ENCODE data around the gene LRRC74B. TPM values are rescaled to one million over a fixed set of nuclear protein-coding genes. Genes with fewer than 3 reads are reported as not detected.
"Not testable (repeated sequence)": the region's sequence is repeated elsewhere in the genome, so short reads cannot be mapped to it uniquely, and the experiment has no call there.

LRRC74B gene
- total RNA-seq, 1 donor from 2014 or later = not detected

DNA sequence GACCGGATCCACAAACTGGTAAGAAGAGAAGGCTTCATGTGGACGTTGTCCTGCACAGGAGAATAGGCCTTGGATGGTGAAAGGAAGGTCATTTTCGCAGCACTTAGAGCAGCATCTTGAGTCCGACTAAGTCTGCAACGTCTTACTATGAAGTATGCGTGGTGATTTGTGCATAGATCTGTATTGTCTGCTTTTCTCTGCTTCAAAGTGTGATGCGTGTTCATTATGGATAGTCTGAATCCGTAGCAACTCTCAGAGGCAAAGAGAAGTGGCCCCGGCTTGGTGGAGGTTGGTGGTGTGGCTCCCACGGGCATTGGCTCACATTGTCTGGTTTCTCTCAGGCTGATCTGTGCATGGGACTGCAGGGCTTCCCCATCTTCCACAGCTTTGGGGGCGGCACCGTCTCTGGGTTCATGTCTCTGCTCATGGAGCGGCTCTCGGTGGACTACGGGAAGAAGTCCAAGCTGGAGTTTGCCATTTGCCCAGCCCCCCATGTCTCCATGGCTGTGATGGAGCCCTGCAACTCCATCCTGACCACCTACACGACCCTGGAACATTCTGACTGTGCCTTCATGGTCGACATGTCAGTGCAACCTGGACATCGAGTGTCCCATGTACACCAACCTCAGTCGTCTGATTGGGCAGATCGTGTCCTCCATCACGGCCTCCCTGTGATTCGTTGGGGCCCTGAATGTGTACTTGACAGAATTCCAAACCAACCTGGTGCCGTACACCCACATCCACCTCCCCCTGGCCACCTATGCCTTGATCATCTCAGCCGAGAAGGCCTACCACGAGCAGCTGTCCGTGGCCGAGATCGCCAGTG, 21.5 kb downstream of the LRRC74B start:
- Histone ChIP-seq H3K36me3 (no peaks in the 10 kb centered on the region), H3K27ac (no peak overlapping the region), H3K27me3 (no peaks in the 10 kb centered on the region), H3K9me3 (no peaks in the 10 kb centered on the region), H3K4me1 (no peaks in the 10 kb centered on the region), H3K4me3 (no peak overlapping the region)
- ATAC-seq (no peak), DNase-seq (no peak)
- intact Hi-C loops (cut with DNase I) = no loop called here
- TF ChIP-seq, protein P1, sequence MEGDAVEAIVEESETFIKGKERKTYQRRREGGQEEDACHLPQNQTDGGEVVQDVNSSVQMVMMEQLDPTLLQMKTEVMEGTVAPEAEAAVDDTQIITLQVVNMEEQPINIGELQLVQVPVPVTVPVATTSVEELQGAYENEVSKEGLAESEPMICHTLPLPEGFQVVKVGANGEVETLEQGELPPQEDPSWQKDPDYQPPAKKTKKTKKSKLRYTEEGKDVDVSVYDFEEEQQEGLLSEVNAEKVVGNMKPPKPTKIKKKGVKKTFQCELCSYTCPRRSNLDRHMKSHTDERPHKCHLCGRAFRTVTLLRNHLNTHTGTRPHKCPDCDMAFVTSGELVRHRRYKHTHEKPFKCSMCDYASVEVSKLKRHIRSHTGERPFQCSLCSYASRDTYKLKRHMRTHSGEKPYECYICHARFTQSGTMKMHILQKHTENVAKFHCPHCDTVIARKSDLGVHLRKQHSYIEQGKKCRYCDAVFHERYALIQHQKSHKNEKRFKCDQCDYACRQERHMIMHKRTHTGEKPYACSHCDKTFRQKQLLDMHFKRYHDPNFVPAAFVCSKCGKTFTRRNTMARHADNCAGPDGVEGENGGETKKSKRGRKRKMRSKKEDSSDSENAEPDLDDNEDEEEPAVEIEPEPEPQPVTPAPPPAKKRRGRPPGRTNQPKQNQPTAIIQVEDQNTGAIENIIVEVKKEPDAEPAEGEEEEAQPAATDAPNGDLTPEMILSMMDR (IDR thresholded peaks at IDR 0.05) = no peak

DNA sequence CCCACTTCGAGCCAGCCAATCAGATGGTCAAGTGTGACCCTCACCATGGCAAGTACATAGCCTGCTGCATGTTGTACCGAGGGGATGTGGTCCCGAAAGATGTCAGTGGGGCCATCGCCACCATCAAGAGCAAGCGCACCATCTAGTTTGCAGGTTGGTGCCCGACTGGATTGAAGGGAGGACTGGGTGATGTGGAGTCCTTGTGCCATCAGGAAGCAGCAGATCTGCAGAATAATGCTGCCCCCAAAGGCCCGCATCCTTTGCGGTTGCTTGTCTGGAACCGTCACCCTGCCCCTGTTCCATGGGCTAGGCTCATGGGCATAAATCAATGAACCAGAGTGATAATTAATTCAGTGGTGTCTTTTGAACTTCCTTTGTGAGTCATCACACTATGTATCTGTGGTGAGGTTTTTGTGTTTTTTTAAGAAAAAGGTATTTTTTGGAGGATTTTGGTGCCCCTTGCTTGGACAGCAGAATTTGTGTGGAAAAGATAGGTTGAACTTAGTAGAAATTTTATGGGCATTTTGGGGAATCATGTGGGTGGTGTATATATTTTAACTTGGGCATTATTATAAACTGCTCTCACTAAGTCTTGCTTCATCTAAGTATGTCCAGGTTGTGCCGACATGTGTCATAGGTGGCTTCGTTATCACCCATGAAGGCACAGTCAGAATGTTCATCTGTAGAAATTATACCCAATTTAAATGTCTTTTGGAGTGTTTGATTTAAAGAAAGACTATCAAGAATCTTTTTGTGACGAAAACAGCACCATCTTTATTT, 22.3 kb downstream of the LRRC74B start:
- Histone ChIP-seq H3K9me3 (no peaks in the 10 kb centered on the region), H3K4me1 (no peaks in the 10 kb centered on the region), H3K4me3 (no peak overlapping the region), H3K36me3 (no peaks in the 10 kb centered on the region), H3K27me3 (no peaks in the 10 kb centered on the region), H3K27ac (no peak overlapping the region)
- intact Hi-C loops (cut with DNase I) = no loop called here
- no peak for DNase-seq
- ATAC-seq = no peak
- TF ChIP-seq, protein P1 (IDR thresholded peaks at IDR 0.05) = no peak

DNA sequence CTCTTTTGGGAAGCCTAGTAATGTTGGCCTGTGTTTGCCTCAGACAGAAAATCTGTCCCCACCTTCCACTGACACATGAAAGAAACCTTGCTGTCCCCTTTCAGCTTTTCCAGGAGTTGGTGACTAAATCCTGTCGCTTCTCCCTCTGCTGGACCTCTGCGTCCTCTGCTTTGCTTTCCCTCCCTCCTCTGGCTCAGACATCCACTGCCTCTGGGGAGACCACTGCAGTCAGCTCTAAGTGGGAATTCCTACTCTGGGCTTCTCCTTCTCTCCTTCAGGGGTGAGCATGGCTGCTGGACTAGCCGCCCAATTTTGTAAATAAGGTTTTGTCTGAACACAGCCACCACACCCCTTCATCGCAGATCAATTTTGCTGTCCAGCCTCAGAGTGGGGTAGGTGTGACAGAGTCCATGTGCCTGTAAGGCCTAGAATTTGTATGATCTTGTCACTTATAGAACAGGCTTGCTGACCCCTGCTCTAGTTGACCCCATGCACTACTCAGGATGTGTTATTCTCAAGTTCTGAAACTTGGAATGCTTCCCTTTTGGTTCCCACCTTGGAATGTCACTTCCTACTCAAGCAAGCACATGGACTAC, 23.0 kb downstream of the LRRC74B start:
- H3K4me1 ChIP-seq = no peaks in the 10 kb centered on the region
- no peaks in the 10 kb centered on the region for H3K9me3 ChIP-seq
- ATAC-seq (no peak), DNase-seq (no peak)
- H3K27me3 ChIP-seq = no peaks in the 10 kb centered on the region
- no peak overlapping the region for H3K27ac ChIP-seq
- intact Hi-C loops (cut with DNase I) = no loop called here
- no peaks in the 10 kb centered on the region for H3K36me3 ChIP-seq
- no peak overlapping the region for H3K4me3 ChIP-seq
- TF ChIP-seq, protein P1 (IDR thresholded peaks at IDR 0.05) = no peak

DNA sequence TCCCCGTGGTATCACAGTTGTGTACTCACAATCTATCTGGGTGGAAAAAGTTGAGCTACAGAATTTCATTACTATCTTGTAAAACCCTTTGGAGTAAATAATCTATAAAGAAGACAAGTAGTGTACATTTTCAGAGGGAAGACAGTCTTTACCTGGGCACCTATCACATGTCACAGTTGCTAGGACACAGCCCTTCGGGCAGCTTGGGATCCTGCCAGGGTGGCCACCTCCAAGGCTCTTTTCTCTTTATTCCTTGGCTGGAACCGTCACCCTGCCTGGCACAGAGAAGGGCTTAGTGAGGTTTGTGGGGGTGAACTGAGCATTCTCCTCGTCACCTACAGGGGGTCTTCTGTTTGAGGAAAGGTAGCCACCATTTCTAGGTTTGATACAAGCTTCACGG, 23.6 kb downstream of the LRRC74B start:
- Histone ChIP-seq H3K4me1 (no peaks in the 10 kb centered on the region), H3K27me3 (no peaks in the 10 kb centered on the region), H3K27ac (no peak overlapping the region), H3K4me3 (no peak overlapping the region), H3K9me3 (no peaks in the 10 kb centered on the region), H3K36me3 (no peaks in the 10 kb centered on the region)
- no peak for ATAC-seq
- DNase-seq = no peak
- TF ChIP-seq, protein P1 (IDR thresholded peaks at IDR 0.05) = no peak
- intact Hi-C loops (cut with DNase I) = no loop called here

DNA sequence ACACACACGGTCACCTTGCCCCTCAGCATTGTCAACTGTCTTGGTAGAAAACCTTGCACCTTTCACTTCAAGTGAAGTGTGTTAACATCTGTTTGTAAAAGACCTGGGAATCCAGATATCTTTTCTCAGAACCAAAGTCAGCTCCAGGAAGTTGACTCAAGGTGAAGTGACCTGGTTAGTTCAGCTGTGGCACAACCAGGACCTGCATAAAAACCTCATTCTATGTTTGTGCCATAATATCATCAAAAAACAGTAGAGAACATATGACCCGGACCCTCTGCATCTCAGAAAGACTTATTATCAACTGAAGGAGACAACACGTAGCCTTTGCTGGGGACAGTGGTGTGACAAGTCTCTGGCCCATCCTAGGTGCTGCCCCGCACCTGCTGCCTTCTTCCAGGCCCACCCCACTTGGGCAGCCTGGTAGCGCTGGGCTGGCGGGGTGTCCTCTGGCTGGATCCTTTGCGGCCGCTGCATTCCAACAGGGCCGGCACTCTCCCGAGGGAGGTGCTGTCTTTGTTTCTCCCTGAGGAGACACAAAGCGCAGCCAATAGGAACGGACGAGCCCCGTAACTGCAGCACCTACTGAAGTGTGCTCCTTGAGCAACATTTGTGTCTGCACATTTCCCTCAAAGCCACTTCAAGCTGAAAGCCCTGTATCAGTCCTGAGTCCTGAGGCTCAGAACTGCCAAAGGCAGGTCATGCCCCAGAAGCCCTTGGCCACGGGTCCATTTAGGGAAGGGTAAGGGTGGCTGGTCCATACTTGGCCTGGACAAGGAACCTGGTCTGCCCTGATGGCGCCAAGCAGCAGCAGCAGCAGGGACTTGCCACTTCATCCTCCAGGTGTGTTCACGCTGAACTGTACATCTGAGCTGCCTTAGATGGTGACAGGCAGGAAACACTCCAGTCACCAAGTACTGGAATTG, 25.2 kb downstream of the LRRC74B start:
- TF ChIP-seq, protein P1 (IDR thresholded peaks at IDR 0.05) = no peak
- no peak overlapping the region for H3K4me3 ChIP-seq
- H3K36me3 ChIP-seq = no peaks in the 10 kb centered on the region
- no peak overlapping the region for H3K27ac ChIP-seq
- no peaks in the 10 kb centered on the region for H3K9me3 ChIP-seq
- no peaks in the 10 kb centered on the region for H3K27me3 ChIP-seq
- H3K4me1 ChIP-seq = no peaks in the 10 kb centered on the region
- no peak for DNase-seq
- ATAC-seq = no peak
- intact Hi-C loops (cut with DNase I) = no loop called here

DNA sequence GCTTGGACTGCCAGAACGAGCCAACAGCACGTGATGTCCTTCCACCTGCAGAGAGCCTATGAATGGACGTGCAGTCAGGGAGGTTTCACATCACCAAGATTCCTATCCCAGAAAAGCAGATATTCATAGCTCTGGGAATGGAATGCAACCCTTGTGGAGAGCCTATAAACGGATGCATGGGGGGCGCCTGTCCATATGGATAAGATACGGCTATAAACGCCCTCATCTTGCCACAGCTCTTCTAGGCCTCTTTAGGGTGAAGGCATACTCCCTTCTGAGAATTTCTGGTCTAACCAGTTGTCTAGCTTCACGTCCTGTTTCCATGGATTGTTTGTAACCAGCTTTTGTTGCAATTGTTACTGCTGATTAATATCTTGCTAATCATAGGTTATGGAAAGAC, 26.1 kb downstream of the LRRC74B start:
- ATAC-seq = not testable (repeated sequence)

More for the DNA sequence above, 26.1 kb downstream of the LRRC74B start:
- H3K27me3 ChIP-seq; H3K9me3 ChIP-seq; H3K4me3 ChIP-seq; H3K36me3 ChIP-seq; H3K4me1 ChIP-seq; DNase-seq; intact Hi-C loops (cut with DNase I); H3K27ac ChIP-seq: not testable (repeated sequence)
